ENCODE data around the gene NOP10. TPM values are rescaled to one million over a fixed set of nuclear protein-coding genes. Genes with fewer than 3 reads are reported as not detected.

NOP10 gene
- total and polyA plus RNA-seq, 2 of the 13 experiments (the other 11 are each of a cell fraction or from before 2014, with no cell fraction given) = 239 to 369 TPM

DNA sequence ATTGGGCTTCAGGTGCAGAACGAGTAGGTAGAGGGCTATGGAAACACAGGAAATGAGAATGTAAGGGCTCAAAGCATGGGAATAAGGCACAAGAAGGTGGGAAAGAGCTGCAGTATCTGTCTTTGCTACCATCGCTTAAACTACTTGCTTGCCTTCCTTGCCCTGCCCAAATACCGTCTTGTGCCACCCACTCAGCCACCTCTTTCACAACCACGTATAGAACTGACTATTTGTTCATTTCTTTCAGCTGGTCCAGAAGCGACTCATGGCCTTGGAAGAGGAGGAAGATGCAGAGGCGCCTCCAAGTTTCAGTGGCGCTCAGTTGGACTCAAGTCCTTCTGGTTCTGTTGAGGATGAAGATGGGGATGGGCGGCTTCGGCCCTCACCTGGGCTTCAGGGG is 12.3 kb upstream of the NOP10 start (continued):
- TF ChIP-seq, protein P1, sequence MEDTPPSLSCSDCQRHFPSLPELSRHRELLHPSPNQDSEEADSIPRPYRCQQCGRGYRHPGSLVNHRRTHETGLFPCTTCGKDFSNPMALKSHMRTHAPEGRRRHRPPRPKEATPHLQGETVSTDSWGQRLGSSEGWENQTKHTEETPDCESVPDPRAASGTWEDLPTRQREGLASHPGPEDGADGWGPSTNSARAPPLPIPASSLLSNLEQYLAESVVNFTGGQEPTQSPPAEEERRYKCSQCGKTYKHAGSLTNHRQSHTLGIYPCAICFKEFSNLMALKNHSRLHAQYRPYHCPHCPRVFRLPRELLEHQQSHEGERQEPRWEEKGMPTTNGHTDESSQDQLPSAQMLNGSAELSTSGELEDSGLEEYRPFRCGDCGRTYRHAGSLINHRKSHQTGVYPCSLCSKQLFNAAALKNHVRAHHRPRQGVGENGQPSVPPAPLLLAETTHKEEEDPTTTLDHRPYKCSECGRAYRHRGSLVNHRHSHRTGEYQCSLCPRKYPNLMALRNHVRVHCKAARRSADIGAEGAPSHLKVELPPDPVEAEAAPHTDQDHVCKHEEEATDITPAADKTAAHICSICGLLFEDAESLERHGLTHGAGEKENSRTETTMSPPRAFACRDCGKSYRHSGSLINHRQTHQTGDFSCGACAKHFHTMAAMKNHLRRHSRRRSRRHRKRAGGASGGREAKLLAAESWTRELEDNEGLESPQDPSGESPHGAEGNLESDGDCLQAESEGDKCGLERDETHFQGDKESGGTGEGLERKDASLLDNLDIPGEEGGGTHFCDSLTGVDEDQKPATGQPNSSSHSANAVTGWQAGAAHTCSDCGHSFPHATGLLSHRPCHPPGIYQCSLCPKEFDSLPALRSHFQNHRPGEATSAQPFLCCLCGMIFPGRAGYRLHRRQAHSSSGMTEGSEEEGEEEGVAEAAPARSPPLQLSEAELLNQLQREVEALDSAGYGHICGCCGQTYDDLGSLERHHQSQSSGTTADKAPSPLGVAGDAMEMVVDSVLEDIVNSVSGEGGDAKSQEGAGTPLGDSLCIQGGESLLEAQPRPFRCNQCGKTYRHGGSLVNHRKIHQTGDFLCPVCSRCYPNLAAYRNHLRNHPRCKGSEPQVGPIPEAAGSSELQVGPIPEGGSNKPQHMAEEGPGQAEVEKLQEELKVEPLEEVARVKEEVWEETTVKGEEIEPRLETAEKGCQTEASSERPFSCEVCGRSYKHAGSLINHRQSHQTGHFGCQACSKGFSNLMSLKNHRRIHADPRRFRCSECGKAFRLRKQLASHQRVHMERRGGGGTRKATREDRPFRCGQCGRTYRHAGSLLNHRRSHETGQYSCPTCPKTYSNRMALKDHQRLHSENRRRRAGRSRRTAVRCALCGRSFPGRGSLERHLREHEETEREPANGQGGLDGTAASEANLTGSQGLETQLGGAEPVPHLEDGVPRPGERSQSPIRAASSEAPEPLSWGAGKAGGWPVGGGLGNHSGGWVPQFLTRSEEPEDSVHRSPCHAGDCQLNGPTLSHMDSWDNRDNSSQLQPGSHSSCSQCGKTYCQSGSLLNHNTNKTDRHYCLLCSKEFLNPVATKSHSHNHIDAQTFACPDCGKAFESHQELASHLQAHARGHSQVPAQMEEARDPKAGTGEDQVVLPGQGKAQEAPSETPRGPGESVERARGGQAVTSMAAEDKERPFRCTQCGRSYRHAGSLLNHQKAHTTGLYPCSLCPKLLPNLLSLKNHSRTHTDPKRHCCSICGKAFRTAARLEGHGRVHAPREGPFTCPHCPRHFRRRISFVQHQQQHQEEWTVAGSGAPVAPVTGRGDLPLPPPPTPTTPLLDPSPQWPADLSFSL (CRISPR knock-in tag; IDR thresholded peaks at IDR 0.05) = no peak
- TF ChIP-seq CAMTA2 (CRISPR knock-in tag; IDR thresholded peaks at IDR 0.05; ENCODE audit: borderline replicate concordance) (no peak), IKZF4 (CRISPR knock-in tag; IDR thresholded peaks at IDR 0.05; ENCODE audit: borderline replicate concordance, low read depth, not compliant biosample characterization) (no peak)

DNA sequence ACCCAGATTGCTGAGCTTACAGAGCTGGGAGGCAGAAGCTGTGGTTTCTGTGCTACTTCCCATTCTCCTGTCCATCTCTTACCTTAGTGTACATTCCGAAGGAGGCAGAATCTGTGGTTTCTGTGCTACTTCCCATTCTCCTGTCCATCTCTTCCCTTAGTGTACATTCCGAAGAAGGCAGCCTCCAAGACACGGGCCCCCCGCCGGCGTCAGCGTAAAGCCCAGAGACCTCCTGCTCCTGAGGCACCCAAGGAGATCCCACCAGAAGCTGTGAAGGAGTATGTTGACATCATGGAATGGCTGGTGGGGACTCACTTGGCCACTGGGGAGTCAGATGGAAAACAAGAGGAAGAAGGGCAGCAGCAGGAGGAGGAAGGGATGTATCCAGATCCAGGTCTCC is 11.3 kb upstream of the NOP10 start:
- H3K4me1 ChIP-seq (ENCODE audit: insufficient read depth, low read length) = no peaks in the 10 kb centered on the region
- no peak overlapping the region for H3K4me2 ChIP-seq (ENCODE audit: low read depth, low read length)
- H3K9ac ChIP-seq (ENCODE audit: insufficient read depth, low read depth, low read length) = no peak overlapping the region
- 50% methylated on average over 1 of the region's 7 CpGs for WGBS (ENCODE audit: low lambda C conversion rate)
- no TSS peak for BruUV-seq (replicated peaks)
- intact Hi-C loops (cut with micrococcal nuclease; ENCODE audit: unreplicated experiment) = no loop called here
- in situ Hi-C loops (cut with HindIII; ENCODE audit: extremely low pct_ligation_motif_present, low pct_unique_long_range_greater_than_20kb) = loop anchor here (25.0 kb wide), 1 partner anchor 292 kb away; no protein-coding TSS in a partner anchor
- FAIRE-seq (no peak), DNase-seq (ENCODE audit: low spot score) (no peak), ATAC-seq (no peak)
- peaks cover 0 to 3% of the 10 kb centered on the region in 2 experiments; a peak in 2 of 5 replicates for H3K36me3 ChIP-seq (replicated peaks in 1 of 2; ENCODE audit: control insufficient read depth in 1 of 2, insufficient read depth in 2 of 2, low read length in 2 of 2)
- peaks cover 0 to 8% of the 10 kb centered on the region in 2 experiments; a peak in 2 of 5 replicates for H3K27me3 ChIP-seq (ENCODE audit: control insufficient read depth in 1 of 2, insufficient read depth in 2 of 2, low read length in 2 of 2)
- CTCF ChIA-PET (ENCODE audit: low intra/inter-chr PET ratio, low total read pairs) = no interaction called here
- no peaks in the 10 kb centered on the region for H4K20me1 ChIP-seq (ENCODE audit: insufficient read depth, low read length)
- no peaks in the 10 kb centered on the region for H3K9me3 ChIP-seq (ENCODE audit: low read length)
- no peak overlapping the region for H2AFZ ChIP-seq (ENCODE audit: low read length)
- POLR2A ChIA-PET = no interaction called here
- no peaks in the 10 kb centered on the region for H3K79me2 ChIP-seq (ENCODE audit: insufficient read depth, low read length)
- no peak overlapping the region for H3K4me3 ChIP-seq (replicated peaks in 1 of 3; ENCODE audit: insufficient read depth in 1 of 3, low read depth in 2 of 3, low read length in 3 of 3)
- no peak overlapping the region for H3K27ac ChIP-seq (ENCODE audit: extremely low read length, insufficient read depth, low read length)
- TF ChIP-seq PRPF4 (IDR thresholded peaks at IDR 0.05; ENCODE audit: low read depth, low read length, poor library complexity, severe bottlenecking) (no peak), ELF3 (CRISPR knock-in tag; IDR thresholded peaks at IDR 0.05) (no peak), TRIM24 (CRISPR knock-in tag; IDR thresholded peaks at IDR 0.05) (no peak), REXO4 (CRISPR knock-in tag; IDR thresholded peaks at IDR 0.05; ENCODE audit: borderline replicate concordance) (no peak), POLR2A (IDR thresholded peaks at IDR 0.05; ENCODE audit: insufficient read depth in 1 of 2, low read depth in 2 of 2, low read length in 2 of 2) (no peak), HMG20A (CRISPR knock-in tag; IDR thresholded peaks at IDR 0.05; ENCODE audit: borderline replicate concordance) (no peak)
- TF ChIP-seq, protein P2, sequence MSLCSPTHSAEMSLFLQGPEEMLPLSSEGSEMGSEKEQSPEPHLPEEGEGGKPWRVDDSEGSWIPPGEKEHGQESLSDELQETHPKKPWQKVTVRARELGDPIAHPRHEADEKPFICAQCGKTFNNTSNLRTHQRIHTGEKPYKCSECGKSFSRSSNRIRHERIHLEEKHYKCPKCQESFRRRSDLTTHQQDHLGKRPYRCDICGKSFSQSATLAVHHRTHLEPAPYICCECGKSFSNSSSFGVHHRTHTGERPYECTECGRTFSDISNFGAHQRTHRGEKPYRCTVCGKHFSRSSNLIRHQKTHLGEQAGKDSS (CRISPR knock-in tag; IDR thresholded peaks at IDR 0.05; ENCODE audit: borderline replicate concordance, low read depth) = no peak
- TF ChIP-seq, protein P3, sequence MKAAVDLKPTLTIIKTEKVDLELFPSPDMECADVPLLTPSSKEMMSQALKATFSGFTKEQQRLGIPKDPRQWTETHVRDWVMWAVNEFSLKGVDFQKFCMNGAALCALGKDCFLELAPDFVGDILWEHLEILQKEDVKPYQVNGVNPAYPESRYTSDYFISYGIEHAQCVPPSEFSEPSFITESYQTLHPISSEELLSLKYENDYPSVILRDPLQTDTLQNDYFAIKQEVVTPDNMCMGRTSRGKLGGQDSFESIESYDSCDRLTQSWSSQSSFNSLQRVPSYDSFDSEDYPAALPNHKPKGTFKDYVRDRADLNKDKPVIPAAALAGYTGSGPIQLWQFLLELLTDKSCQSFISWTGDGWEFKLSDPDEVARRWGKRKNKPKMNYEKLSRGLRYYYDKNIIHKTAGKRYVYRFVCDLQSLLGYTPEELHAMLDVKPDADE (CRISPR knock-in tag; IDR thresholded peaks at IDR 0.05) = no peak
- TF ChIP-seq, protein P4, sequence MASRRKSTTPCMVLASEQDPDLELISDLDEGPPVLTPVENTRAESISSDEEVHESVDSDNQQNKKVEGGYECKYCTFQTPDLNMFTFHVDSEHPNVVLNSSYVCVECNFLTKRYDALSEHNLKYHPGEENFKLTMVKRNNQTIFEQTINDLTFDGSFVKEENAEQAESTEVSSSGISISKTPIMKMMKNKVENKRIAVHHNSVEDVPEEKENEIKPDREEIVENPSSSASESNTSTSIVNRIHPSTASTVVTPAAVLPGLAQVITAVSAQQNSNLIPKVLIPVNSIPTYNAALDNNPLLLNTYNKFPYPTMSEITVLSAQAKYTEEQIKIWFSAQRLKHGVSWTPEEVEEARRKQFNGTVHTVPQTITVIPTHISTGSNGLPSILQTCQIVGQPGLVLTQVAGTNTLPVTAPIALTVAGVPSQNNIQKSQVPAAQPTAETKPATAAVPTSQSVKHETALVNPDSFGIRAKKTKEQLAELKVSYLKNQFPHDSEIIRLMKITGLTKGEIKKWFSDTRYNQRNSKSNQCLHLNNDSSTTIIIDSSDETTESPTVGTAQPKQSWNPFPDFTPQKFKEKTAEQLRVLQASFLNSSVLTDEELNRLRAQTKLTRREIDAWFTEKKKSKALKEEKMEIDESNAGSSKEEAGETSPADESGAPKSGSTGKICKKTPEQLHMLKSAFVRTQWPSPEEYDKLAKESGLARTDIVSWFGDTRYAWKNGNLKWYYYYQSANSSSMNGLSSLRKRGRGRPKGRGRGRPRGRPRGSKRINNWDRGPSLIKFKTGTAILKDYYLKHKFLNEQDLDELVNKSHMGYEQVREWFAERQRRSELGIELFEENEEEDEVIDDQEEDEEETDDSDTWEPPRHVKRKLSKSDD (CRISPR knock-in tag; IDR thresholded peaks at IDR 0.05; ENCODE audit: low read depth) = no peak
